Measurements from ENCODE around the gene RCOR1. TPM values are rescaled to one million over a fixed set of nuclear protein-coding genes. Genes with fewer than 3 reads are reported as not detected.

The RCOR1 gene
- total and polyA plus RNA-seq, 2 of the 8 experiments (the other 6 are each of a cell fraction or from before 2014, with no cell fraction given), result 12.3 to 26.3 TPM

DNA sequence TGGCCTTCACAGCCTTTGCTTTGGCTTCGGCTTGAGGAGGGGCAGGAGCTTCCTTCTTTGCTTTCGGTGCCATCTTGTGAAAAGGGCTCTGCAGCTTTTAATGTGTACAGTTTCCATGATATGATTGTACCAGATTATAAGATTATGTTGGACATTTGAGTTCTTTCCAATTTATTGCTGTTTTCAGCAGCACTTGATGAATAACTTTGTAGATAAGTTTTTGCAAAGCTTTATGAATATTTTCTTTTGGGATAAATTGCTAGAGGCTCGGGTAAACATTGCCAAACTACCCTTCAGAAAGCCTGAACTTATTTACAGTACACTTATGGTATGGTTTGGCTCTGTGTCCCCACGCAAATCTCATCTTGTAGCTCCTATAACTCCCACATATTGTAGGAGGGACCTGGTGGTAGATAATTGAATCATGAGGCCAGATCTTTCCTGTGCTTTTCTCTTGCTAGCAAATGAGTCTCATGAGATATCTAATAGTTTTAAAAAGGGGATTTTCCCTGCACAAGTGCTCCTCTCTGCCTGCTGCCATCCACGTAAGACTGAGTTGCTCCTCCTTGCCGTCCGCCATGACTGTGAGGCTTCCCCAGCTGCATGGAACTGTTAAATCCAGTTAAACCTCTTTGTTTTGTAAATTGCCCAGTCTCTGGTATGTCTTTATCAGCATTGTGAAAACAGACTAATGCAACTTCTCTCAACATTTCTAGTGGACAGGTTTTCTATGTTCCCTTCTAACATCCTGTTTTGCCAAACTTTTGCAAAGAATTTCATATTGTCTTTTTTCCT lies 70.4 kb downstream of the RCOR1 start (continued):
- TF ChIP-seq TCF12 (IDR thresholded peaks at IDR 0.05; ENCODE audit: low read depth, low read length), result peak; percentile 75; the same call in 1 of the 2 replicates
- TF ChIP-seq, protein P1, sequence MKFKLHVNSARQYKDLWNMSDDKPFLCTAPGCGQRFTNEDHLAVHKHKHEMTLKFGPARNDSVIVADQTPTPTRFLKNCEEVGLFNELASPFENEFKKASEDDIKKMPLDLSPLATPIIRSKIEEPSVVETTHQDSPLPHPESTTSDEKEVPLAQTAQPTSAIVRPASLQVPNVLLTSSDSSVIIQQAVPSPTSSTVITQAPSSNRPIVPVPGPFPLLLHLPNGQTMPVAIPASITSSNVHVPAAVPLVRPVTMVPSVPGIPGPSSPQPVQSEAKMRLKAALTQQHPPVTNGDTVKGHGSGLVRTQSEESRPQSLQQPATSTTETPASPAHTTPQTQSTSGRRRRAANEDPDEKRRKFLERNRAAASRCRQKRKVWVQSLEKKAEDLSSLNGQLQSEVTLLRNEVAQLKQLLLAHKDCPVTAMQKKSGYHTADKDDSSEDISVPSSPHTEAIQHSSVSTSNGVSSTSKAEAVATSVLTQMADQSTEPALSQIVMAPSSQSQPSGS (IDR thresholded peaks at IDR 0.05; ENCODE audit: low read length), result no peak
- TF ChIP-seq TBP (IDR thresholded peaks at IDR 0.05; ENCODE audit: low read depth, low read length), result peak; percentile 63; the same call in 1 of the 2 replicates
- no peak for TF ChIP-seq SIX5 (IDR thresholded peaks at IDR 0.05; ENCODE audit: low read depth, low read length)
- peak; percentile 34; the same call in 1 of the 2 replicates for TF ChIP-seq TEAD4 (IDR thresholded peaks at IDR 0.05; ENCODE audit: low read depth, low read length)
- peak; percentile 56 for TF ChIP-seq POLR2AphosphoS5 (IDR thresholded peaks at IDR 0.05; ENCODE audit: low read depth, low read length)
- TF ChIP-seq POLR2A (IDR thresholded peaks at IDR 0.05; ENCODE audit: control extremely low read depth in 1 of 2, low read depth in 2 of 2, low read length in 2 of 2), result peak in 1 of 2 experiments; percentile 67; a peak in 1 of 3 replicates
- TF ChIP-seq, protein P2, sequence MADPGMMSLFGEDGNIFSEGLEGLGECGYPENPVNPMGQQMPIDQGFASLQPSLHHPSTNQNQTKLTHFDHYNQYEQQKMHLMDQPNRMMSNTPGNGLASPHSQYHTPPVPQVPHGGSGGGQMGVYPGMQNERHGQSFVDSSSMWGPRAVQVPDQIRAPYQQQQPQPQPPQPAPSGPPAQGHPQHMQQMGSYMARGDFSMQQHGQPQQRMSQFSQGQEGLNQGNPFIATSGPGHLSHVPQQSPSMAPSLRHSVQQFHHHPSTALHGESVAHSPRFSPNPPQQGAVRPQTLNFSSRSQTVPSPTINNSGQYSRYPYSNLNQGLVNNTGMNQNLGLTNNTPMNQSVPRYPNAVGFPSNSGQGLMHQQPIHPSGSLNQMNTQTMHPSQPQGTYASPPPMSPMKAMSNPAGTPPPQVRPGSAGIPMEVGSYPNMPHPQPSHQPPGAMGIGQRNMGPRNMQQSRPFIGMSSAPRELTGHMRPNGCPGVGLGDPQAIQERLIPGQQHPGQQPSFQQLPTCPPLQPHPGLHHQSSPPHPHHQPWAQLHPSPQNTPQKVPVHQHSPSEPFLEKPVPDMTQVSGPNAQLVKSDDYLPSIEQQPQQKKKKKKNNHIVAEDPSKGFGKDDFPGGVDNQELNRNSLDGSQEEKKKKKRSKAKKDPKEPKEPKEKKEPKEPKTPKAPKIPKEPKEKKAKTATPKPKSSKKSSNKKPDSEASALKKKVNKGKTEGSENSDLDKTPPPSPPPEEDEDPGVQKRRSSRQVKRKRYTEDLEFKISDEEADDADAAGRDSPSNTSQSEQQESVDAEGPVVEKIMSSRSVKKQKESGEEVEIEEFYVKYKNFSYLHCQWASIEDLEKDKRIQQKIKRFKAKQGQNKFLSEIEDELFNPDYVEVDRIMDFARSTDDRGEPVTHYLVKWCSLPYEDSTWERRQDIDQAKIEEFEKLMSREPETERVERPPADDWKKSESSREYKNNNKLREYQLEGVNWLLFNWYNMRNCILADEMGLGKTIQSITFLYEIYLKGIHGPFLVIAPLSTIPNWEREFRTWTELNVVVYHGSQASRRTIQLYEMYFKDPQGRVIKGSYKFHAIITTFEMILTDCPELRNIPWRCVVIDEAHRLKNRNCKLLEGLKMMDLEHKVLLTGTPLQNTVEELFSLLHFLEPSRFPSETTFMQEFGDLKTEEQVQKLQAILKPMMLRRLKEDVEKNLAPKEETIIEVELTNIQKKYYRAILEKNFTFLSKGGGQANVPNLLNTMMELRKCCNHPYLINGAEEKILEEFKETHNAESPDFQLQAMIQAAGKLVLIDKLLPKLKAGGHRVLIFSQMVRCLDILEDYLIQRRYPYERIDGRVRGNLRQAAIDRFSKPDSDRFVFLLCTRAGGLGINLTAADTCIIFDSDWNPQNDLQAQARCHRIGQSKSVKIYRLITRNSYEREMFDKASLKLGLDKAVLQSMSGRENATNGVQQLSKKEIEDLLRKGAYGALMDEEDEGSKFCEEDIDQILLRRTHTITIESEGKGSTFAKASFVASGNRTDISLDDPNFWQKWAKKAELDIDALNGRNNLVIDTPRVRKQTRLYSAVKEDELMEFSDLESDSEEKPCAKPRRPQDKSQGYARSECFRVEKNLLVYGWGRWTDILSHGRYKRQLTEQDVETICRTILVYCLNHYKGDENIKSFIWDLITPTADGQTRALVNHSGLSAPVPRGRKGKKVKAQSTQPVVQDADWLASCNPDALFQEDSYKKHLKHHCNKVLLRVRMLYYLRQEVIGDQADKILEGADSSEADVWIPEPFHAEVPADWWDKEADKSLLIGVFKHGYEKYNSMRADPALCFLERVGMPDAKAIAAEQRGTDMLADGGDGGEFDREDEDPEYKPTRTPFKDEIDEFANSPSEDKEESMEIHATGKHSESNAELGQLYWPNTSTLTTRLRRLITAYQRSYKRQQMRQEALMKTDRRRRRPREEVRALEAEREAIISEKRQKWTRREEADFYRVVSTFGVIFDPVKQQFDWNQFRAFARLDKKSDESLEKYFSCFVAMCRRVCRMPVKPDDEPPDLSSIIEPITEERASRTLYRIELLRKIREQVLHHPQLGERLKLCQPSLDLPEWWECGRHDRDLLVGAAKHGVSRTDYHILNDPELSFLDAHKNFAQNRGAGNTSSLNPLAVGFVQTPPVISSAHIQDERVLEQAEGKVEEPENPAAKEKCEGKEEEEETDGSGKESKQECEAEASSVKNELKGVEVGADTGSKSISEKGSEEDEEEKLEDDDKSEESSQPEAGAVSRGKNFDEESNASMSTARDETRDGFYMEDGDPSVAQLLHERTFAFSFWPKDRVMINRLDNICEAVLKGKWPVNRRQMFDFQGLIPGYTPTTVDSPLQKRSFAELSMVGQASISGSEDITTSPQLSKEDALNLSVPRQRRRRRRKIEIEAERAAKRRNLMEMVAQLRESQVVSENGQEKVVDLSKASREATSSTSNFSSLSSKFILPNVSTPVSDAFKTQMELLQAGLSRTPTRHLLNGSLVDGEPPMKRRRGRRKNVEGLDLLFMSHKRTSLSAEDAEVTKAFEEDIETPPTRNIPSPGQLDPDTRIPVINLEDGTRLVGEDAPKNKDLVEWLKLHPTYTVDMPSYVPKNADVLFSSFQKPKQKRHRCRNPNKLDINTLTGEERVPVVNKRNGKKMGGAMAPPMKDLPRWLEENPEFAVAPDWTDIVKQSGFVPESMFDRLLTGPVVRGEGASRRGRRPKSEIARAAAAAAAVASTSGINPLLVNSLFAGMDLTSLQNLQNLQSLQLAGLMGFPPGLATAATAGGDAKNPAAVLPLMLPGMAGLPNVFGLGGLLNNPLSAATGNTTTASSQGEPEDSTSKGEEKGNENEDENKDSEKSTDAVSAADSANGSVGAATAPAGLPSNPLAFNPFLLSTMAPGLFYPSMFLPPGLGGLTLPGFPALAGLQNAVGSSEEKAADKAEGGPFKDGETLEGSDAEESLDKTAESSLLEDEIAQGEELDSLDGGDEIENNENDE (IDR thresholded peaks at IDR 0.05; ENCODE audit: insufficient replicate concordance, low read length), result peak; percentile 45
